Measurements from ENCODE around the gene DCLK1. TPM values are rescaled to one million over a fixed set of nuclear protein-coding genes. Genes with fewer than 3 reads are reported as not detected.

The DCLK1 gene
- total RNA-seq, 1 donor from 2014 or later = 22.4 TPM

- Mint-ChIP-seq H3K4me3 (no peak overlapping the region), H3K27me3 (ENCODE audit: low read depth) (no peaks in the 10 kb centered on the region), H3K27ac (ENCODE audit: unreplicated experiment) (no peak overlapping the region), H3K36me3 (ENCODE audit: low read depth) (no peaks in the 10 kb centered on the region), H3K9me3 (no peaks in the 10 kb centered on the region), H3K4me1 (no peaks in the 10 kb centered on the region)
- TF ChIP-seq, protein P1, sequence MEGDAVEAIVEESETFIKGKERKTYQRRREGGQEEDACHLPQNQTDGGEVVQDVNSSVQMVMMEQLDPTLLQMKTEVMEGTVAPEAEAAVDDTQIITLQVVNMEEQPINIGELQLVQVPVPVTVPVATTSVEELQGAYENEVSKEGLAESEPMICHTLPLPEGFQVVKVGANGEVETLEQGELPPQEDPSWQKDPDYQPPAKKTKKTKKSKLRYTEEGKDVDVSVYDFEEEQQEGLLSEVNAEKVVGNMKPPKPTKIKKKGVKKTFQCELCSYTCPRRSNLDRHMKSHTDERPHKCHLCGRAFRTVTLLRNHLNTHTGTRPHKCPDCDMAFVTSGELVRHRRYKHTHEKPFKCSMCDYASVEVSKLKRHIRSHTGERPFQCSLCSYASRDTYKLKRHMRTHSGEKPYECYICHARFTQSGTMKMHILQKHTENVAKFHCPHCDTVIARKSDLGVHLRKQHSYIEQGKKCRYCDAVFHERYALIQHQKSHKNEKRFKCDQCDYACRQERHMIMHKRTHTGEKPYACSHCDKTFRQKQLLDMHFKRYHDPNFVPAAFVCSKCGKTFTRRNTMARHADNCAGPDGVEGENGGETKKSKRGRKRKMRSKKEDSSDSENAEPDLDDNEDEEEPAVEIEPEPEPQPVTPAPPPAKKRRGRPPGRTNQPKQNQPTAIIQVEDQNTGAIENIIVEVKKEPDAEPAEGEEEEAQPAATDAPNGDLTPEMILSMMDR (conservative IDR thresholded peaks at IDR 0.05) = no peak
- DNase-seq (ENCODE audit: low read depth, low spot score) = no peak
Observed at GRCh38 chr13:36163809-36164308, 32.7 kb upstream of the DCLK1 start.

DNA sequence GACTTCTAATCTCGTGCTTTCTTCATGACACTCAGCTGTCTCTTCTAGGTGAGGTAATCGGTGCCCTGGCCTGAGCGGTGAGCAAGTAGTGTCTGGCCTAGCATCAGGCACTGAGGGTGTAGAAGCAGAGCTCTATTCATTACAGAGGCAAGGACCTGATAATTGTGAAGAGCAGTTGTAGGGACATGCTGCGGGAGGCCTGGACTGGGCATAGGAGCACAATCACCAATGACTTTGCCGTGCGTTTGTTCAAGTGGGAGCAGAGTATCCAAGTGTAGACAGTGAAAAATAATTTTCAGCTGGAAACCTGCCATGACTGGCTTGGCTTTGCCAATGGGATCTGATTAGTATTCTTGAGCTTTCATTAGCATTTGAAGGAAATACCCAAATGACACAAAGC lies 32.1 kb upstream of the DCLK1 start:
- Mint-ChIP-seq H3K9me3 (no peaks in the 10 kb centered on the region), H3K36me3 (ENCODE audit: low read depth) (no peaks in the 10 kb centered on the region), H3K27ac (ENCODE audit: unreplicated experiment) (no peak overlapping the region), H3K27me3 (ENCODE audit: low read depth) (no peaks in the 10 kb centered on the region), H3K4me1 (no peaks in the 10 kb centered on the region), H3K4me3 (no peak overlapping the region)
- DNase-seq (ENCODE audit: low read depth, low spot score) = no peak
- TF ChIP-seq, protein P1 (conservative IDR thresholded peaks at IDR 0.05) = no peak

- TF ChIP-seq, protein P1 (conservative IDR thresholded peaks at IDR 0.05) = no peak
- H3K4me1 Mint-ChIP-seq = peaks cover 5% of the 10 kb centered on the region
- no peak for DNase-seq (ENCODE audit: low read depth, low spot score)
- H3K4me3 Mint-ChIP-seq = no peak overlapping the region
- peaks cover 5% of the 10 kb centered on the region for H3K27me3 Mint-ChIP-seq (ENCODE audit: low read depth)
- H3K27ac Mint-ChIP-seq (ENCODE audit: unreplicated experiment) = no peak overlapping the region
- no peaks in the 10 kb centered on the region for H3K36me3 Mint-ChIP-seq (ENCODE audit: low read depth)
- no peaks in the 10 kb centered on the region for H3K9me3 Mint-ChIP-seq
Observed at GRCh38 chr13:36160297-36160696, 29.1 kb upstream of the DCLK1 start.

DNA sequence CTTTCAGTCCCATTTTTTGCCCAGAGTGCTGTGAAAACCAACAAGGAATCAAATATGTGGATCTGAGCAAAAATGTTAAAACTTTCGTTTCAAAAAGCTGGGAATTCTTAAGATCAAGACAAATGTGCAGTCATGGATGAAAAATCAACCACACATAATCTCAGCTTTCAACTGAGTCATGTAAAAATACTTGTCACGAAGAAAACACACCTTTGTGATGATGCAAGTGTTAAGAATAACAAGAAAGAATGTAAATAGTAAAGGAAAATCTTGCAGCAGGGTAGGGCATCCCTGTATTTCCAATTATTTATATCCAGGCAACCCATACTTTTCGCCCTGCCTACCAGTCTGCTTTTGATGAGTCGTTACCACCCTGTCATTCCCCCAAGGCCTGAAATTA lies 27.4 kb upstream of the DCLK1 start:
- Mint-ChIP-seq H3K4me1 (peaks cover 10% of the 10 kb centered on the region), H3K4me3 (no peak overlapping the region)
- TF ChIP-seq, protein P1 (conservative IDR thresholded peaks at IDR 0.05) = no peak

GRCh38 chr13:36157480-36157879 lies 26.3 kb upstream of the DCLK1 start:
- H3K4me3 Mint-ChIP-seq = no peak overlapping the region
- DNase-seq (ENCODE audit: low read depth, low spot score) = no peak
- H3K27ac Mint-ChIP-seq (ENCODE audit: unreplicated experiment) = no peak overlapping the region
- no peaks in the 10 kb centered on the region for H3K36me3 Mint-ChIP-seq (ENCODE audit: low read depth)
- H3K27me3 Mint-ChIP-seq (ENCODE audit: low read depth) = peaks cover 8% of the 10 kb centered on the region
- no peaks in the 10 kb centered on the region for H3K9me3 Mint-ChIP-seq
- peaks cover 10% of the 10 kb centered on the region for H3K4me1 Mint-ChIP-seq
- TF ChIP-seq, protein P1 (conservative IDR thresholded peaks at IDR 0.05) = no peak

More for the DNA sequence above, 27.4 kb upstream of the DCLK1 start:
- DNase-seq (ENCODE audit: low read depth, low spot score) = no peak
- H3K27ac Mint-ChIP-seq (ENCODE audit: unreplicated experiment) = no peak overlapping the region
- peaks cover 7% of the 10 kb centered on the region for H3K27me3 Mint-ChIP-seq (ENCODE audit: low read depth)
- H3K36me3 Mint-ChIP-seq (ENCODE audit: low read depth) = no peaks in the 10 kb centered on the region
- H3K9me3 Mint-ChIP-seq = no peaks in the 10 kb centered on the region
